Sigmoid colon (tissue), 7 donors: ENCODE data around the gene ZFC3H1. TPM values are rescaled to one million over a fixed set of nuclear protein-coding genes. Genes with fewer than 3 reads are reported as not detected.

Source experiments
- DNase-seq: peaks from one replicate; pipeline ENCODE4 v3.0.0-alpha.2; 2019
- H3K27ac ChIP-seq, 4 donors: fragments of 200-600 bp; sonication (generic); one replicate each; pipeline ENCODE4 v1.5.1; 2016 to 2019; ENCODE audit warnings: mild to moderate bottlenecking in 1 of 4
- H3K27me3 ChIP-seq, 3 donors: fragments of 200-600 bp; sonication (generic); one replicate each; pipeline ENCODE4 v1.5.1; 2019; ENCODE audit warnings: mild to moderate bottlenecking in 1 of 3
- H3K36me3 ChIP-seq, 4 donors: fragments of 200-600 bp; sonication (generic); one replicate each; pipeline ENCODE4 v1.5.1; 2016 to 2019
- H3K4me1 ChIP-seq, 4 donors: fragments of 200-600 bp; sonication (generic); one replicate each; pipeline ENCODE4 v1.5.1; 2017 to 2019
- H3K4me3 ChIP-seq, 4 donors: fragments of 200-600 bp; sonication (generic); one replicate each; pipeline ENCODE4 v1.5.1; 2017 to 2019; ENCODE audit warnings: mild to moderate bottlenecking in 2 of 4, moderate library complexity in 1 of 4
- H3K9me3 ChIP-seq, 4 donors: fragments of 200-600 bp in 3 of 4; sonication (generic) in 3 of 4; one replicate each; pipeline versions ENCODE4 v1.5.1 to v1.6.1; 2013 to 2019
- EP300 ChIP-seq, 4 donors: sonication (generic); formaldehyde crosslinking; IDR thresholded peaks; one replicate each; pipeline ENCODE4 v1.6.1; 2017; ENCODE audit warnings: antibody characterized with exemption in 4 of 4
- POLR2A ChIP-seq, 2 donors: fragments of 450-650 bp; IDR thresholded peaks; one replicate each; pipeline ENCODE4 v1.6.1; 2016; ENCODE audit warnings: antibody characterized with exemption in 2 of 2, mild to moderate bottlenecking in 2 of 2, moderate library complexity in 2 of 2
- POLR2AphosphoS5 ChIP-seq, 4 donors: sonication (generic); formaldehyde crosslinking; IDR thresholded peaks; one replicate each; pipeline ENCODE4 v1.6.1; 2017; ENCODE audit warnings: antibody characterized with exemption in 4 of 4
- WGBS, 2 donors: extraction: QIAGEN DNeasy Blood & Tissue Kit; methylation state at CpG; one replicate each; pipeline ENCODE4 v1.1.7; 2013; 5-methylcytosine and 5-hydroxymethylcytosine counted together
- intact Hi-C: fragments of 100-400 bp; cut with DNase I; formaldehyde crosslinking; loops from one replicate; pipeline ENCODE4 v1.15.1; 2023
- polyA plus RNA-seq, 3 donors: library from polyadenylated mRNA; stranded (reverse); fragments of 200-250 nt; gene quantifications; one replicate each; pipeline ENCODE4 v1.2.3, GENCODE V29; 2013
- total RNA-seq, 4 donors: library from RNA; depleted of rRNA; stranded (reverse); fragments of >200 nt; gene quantifications; one replicate each; pipeline ENCODE4 v1.1.0, GENCODE V29; 2016
- TF ChIP-seq, protein P1 (sequence below), 4 experiments: fragments of 450-650 bp in 3 of 4; fragments of 200-600 bp in 1 of 4; IDR thresholded peaks; one replicate each; pipeline ENCODE4 v1.5.1; 2016 to 2019; ENCODE audit warnings: antibody characterized with exemption in 4 of 4, mild to moderate bottlenecking in 3 of 4, moderate library complexity in 2 of 4
- donor health status: healthy with polysubstance abuse.
- donor health status: Bipolar disorder and iron deficiency.
- donor health status: healthy.

The ZFC3H1 gene
- total and polyA plus RNA-seq, 7 donors = 3.0 to 87.8 (median 38.7) TPM

DNA sequence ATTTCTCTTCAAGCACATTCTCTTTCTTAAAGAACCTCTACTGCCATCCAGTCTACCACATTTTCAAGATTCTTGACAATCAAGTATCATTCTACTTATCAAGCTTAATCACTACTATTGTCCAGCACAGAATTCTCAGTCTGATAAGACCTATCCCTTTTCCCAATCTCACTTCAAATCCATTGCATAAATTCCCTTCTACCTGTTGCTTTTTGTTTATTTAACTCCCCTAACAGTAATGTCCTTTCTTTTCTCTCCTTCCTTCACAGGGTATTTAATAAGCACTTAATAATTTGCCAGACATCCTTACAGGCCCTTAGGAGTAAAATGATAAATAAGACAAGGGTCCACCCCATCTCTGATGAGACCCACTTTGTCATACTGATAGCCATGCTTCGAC, 41.7 kb downstream of the ZFC3H1 start:
- 96 to 98% methylated on average over 1 of the region's 1 CpG for WGBS, 2 donors
- peaks cover 0 to 100% (median 57%) of the 10 kb centered on the region in 4 donors for H3K36me3 ChIP-seq
- no peaks in the 10 kb centered on the region for H3K27me3 ChIP-seq
- H3K4me1 ChIP-seq = peaks cover 0 to 4% (median 0%) of the 10 kb centered on the region in 4 donors
- TF ChIP-seq, protein P1, sequence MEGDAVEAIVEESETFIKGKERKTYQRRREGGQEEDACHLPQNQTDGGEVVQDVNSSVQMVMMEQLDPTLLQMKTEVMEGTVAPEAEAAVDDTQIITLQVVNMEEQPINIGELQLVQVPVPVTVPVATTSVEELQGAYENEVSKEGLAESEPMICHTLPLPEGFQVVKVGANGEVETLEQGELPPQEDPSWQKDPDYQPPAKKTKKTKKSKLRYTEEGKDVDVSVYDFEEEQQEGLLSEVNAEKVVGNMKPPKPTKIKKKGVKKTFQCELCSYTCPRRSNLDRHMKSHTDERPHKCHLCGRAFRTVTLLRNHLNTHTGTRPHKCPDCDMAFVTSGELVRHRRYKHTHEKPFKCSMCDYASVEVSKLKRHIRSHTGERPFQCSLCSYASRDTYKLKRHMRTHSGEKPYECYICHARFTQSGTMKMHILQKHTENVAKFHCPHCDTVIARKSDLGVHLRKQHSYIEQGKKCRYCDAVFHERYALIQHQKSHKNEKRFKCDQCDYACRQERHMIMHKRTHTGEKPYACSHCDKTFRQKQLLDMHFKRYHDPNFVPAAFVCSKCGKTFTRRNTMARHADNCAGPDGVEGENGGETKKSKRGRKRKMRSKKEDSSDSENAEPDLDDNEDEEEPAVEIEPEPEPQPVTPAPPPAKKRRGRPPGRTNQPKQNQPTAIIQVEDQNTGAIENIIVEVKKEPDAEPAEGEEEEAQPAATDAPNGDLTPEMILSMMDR (IDR thresholded peaks at IDR 0.05) = no peak
- TF ChIP-seq POLR2A (IDR thresholded peaks at IDR 0.05) (no peak), POLR2AphosphoS5 (IDR thresholded peaks at IDR 0.05) (no peak), EP300 (IDR thresholded peaks at IDR 0.05) (no peak)
- no peak for DNase-seq
- H3K9me3 ChIP-seq = no peaks in the 10 kb centered on the region
- H3K27ac ChIP-seq = no peak overlapping the region
- no peak overlapping the region for H3K4me3 ChIP-seq
- intact Hi-C loops = no loop called here

DNA sequence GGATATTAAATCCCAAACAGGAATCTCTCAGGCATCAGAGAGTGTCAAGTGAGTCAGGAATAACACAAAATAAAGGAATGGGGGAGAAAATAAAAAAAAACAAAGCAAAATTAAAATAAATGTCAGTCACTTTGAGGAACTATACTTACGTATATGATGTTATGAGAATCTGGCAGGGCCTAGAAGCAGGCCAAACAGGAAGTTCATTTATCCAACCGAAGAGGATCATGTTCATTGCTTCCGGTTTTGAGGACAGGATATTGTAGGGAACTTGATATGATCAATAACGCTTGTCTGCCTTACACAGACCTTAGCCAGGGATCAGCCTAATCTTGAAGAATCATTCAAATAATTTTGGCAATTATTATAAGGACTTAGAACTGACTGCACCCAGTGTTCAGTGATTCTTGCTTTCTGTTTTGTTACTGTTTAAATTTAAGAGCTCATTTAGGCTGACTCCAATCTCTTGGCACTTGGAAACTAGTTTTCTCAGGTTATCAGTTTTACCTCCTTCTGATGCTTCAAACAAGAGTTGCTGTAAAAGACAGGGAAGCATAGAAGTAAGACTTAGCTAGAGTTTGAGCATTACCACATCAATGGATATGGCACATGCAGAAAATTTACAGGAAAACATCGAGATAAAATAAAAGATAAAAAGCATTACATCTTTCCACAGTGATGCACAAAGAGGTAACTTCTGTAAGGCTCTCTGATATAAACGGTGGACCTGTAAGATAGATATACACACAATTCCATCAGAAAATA, 53.4 kb downstream of the ZFC3H1 start:
- H3K4me1 ChIP-seq = no peaks in the 10 kb centered on the region
- intact Hi-C loops = no loop called here
- H3K27me3 ChIP-seq = no peaks in the 10 kb centered on the region
- H3K36me3 ChIP-seq = peaks cover 0 to 94% (median 36%) of the 10 kb centered on the region in 4 donors
- TF ChIP-seq POLR2AphosphoS5 (IDR thresholded peaks at IDR 0.05) (no peak), EP300 (IDR thresholded peaks at IDR 0.05) (no peak), POLR2A (IDR thresholded peaks at IDR 0.05) (no peak)
- TF ChIP-seq, protein P1 (IDR thresholded peaks at IDR 0.05) = no peak
- no peak for DNase-seq
- 58 to 66% methylated on average over 6 of the region's 6 CpGs for WGBS, 2 donors
- no peak overlapping the region for H3K27ac ChIP-seq
- H3K9me3 ChIP-seq = no peaks in the 10 kb centered on the region
- no peak overlapping the region for H3K4me3 ChIP-seq

DNA sequence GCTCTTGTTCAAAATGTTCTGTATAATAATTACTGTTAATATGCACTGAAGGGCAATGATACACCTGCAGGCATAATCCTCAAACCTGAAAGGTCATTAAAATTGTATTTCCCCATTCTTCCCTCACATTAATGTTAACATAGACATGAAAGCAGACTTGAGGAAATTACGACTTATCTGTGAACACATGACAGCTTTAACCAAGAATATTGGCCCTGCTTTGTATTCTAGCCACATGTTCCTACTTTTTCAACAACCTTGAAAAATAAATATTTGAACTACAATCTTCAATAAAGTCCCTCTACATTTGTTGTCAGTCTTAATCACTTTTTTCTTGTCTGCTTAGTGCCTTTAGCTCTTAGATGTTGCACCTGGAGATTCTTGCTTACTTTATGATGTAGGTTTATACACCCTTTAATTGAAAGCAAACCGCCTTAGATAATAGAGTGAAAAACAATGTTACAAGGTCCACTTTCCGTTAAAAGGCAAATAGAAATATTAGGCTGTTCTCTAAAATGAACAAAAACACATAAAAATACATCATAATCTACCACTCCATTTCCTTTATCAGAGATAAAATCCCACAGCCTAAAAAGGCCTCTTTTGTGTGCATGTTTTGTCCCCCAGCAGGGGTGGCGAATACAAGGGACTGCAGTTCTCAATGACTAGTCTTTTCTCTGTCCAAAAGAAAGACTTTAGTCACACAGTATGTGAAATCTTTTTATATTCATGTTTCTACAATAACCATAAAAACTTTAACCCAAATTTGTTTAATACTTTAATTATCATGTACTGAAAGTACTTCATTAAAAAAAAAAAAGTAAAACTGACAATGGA, 55.9 kb downstream of the ZFC3H1 start:
- Histone ChIP-seq H3K4me1 (no peaks in the 10 kb centered on the region), H3K27me3 (no peaks in the 10 kb centered on the region), H3K9me3 (no peaks in the 10 kb centered on the region), H3K27ac (no peak overlapping the region), H3K4me3 (no peak overlapping the region), H3K36me3 (peaks cover 0 to 69% (median 25%) of the 10 kb centered on the region in 4 donors)
- TF ChIP-seq POLR2A (IDR thresholded peaks at IDR 0.05) = no peak
- no peak for TF ChIP-seq EP300 (IDR thresholded peaks at IDR 0.05)
- TF ChIP-seq POLR2AphosphoS5 (IDR thresholded peaks at IDR 0.05) = no peak
- TF ChIP-seq, protein P1 (IDR thresholded peaks at IDR 0.05) = no peak
- intact Hi-C loops = no loop called here
- 22 to 68% methylated on average over 4 of the region's 4 CpGs for WGBS, 2 donors
- DNase-seq = no peak

DNA sequence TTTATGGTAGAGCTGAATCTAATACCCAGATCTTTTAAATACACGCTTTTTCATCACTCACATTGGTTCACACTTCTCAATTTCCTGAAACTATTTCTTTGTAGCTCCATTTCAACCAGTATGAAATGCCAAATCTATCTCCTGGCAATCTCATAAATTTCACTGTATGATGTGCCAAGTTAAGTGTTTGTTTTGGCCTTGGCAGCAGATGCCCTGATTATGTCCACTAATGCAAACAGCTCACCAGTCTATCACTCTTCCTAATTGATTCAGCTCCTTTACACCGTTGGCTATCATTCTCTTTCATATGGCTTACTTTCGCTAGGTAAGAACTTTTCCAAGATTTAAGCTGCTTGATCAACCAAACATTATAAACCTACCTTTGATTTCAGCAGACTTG, 58.6 kb downstream of the ZFC3H1 start:
- intact Hi-C loops = no loop called here
- no peak overlapping the region for H3K27ac ChIP-seq
- DNase-seq = no peak
- H3K9me3 ChIP-seq = no peaks in the 10 kb centered on the region
- no peaks in the 10 kb centered on the region for H3K4me1 ChIP-seq
- no peak overlapping the region for H3K4me3 ChIP-seq
- 58 to 85% methylated on average over 3 of the region's 3 CpGs for WGBS, 2 donors
- TF ChIP-seq EP300 (IDR thresholded peaks at IDR 0.05) = no peak
- no peak for TF ChIP-seq POLR2AphosphoS5 (IDR thresholded peaks at IDR 0.05)
- TF ChIP-seq, protein P1 (IDR thresholded peaks at IDR 0.05) = no peak
- no peak for TF ChIP-seq POLR2A (IDR thresholded peaks at IDR 0.05)
- H3K36me3 ChIP-seq = peaks cover 0 to 42% (median 16%) of the 10 kb centered on the region in 4 donors
- no peaks in the 10 kb centered on the region for H3K27me3 ChIP-seq
